Skeletal muscle tissue (tissue), 4 donors: ENCODE data around the gene TMEM40. TPM values are rescaled to one million over a fixed set of nuclear protein-coding genes. Genes with fewer than 3 reads are reported as not detected.
"Not testable (repeated sequence)": the region's sequence is repeated elsewhere in the genome, so short reads cannot be mapped to it uniquely, and the experiment has no call there.

ENCODE experiments used
- H3K27ac ChIP-seq: one replicate; pipeline ENCODE4 v1.7.0; 2013; ENCODE audit warnings: mild to moderate bottlenecking, low read depth, low read length, inconsistent platforms
- H3K27me3 ChIP-seq, 3 donors: one replicate each; pipeline ENCODE4 v1.7.0; 2013; ENCODE audit warnings: low read length in 3 of 3; ENCODE audit not compliant: control insufficient read depth in 3 of 3, insufficient read depth in 3 of 3
- H3K36me3 ChIP-seq, 3 donors: one replicate each; pipeline ENCODE4 v1.7.0; 2013; ENCODE audit warnings: low read length in 3 of 3; ENCODE audit not compliant: control insufficient read depth in 3 of 3, insufficient read depth in 3 of 3
- H3K4me1 ChIP-seq, 3 donors: one replicate each; pipeline ENCODE4 v1.7.0; 2013; ENCODE audit warnings: low read length in 3 of 3, mild to moderate bottlenecking in 3 of 3; ENCODE audit not compliant: control insufficient read depth in 3 of 3, insufficient read depth in 3 of 3
- H3K4me3 ChIP-seq, 3 donors: one replicate each; pipeline ENCODE4 v1.7.0; 2013; ENCODE audit warnings: low read length in 3 of 3
- H3K9ac ChIP-seq, 3 donors: one replicate each; pipeline ENCODE4 v1.7.0; 2013; ENCODE audit warnings: low read length in 3 of 3, mild to moderate bottlenecking in 3 of 3, moderate library complexity in 2 of 3, low read depth in 1 of 3
- H3K9me3 ChIP-seq, 3 donors: one replicate each; pipeline ENCODE4 v1.7.0; 2013; ENCODE audit warnings: low read length in 3 of 3; ENCODE audit not compliant: control insufficient read depth in 3 of 3
- total RNA-seq: library from RNA; depleted of rRNA; stranded (reverse); fragments of >200 nt; gene quantifications from one replicate; pipeline ENCODE4 v1.2.3, GENCODE V29; 2014
- donor health status: Osteomylitis.

Gene TMEM40
- total RNA-seq, 1 donor from 2014 or later: under 0.01 TPM

DNA sequence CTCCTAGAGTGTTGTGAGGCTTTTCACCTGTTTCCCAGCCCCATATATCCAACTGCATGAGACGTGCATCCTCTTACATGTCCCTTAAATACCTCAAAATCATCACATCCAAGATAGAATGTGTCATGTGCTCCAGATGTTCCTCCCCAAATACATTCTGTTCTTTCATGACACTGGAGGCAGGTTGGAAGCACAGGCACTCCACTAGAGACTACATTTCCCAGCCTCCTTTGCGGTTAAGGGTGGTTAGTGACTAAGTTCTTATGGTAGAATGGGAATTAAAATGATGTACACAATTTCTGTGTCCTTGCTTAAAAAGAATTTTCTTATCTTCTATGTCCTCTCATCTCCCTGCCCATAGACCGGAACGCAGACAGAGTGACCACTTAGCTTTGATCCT lies 34.3 kb downstream of the TMEM40 start:
- no peaks in the 10 kb centered on the region for H3K27me3 ChIP-seq
- peaks cover 10 to 21% (median 16%) of the 10 kb centered on the region in 3 donors for H3K4me1 ChIP-seq
- H3K36me3 ChIP-seq: no peaks in the 10 kb centered on the region
- H3K4me3 ChIP-seq: no peak overlapping the region
- no peaks in the 10 kb centered on the region for H3K9me3 ChIP-seq
- no peak overlapping the region for H3K9ac ChIP-seq
- H3K27ac ChIP-seq: no peak overlapping the region

DNA sequence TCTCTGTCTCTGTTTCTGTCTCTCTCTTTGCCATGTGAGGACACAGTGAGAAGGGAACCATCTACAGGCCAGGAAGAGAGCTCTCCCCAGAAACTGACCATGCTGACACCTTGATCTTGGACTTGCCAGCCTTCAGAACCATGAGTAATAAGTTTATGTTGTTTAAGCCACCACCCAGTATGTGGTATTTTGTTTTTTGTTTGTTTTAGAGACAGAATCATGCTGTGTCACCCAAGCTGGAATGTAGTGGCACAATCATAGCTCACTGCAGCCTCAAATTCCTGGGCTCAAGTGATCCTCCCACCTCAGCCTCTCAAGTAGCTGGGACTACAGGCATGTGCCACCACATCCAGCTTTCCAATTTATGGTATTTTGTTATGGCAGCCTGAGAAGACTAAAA lies 35.7 kb downstream of the TMEM40 start:
- not testable (repeated sequence) for H3K27ac ChIP-seq

GRCh38 chr3:12722226-12722625 lies 36.8 kb downstream of the TMEM40 start:
- Histone ChIP-seq H3K9me3 (no peaks in the 10 kb centered on the region), H3K27ac (no peak overlapping the region), H3K4me1 (peaks cover 4 to 8% (median 4%) of the 10 kb centered on the region in 3 donors), H3K36me3 (no peaks in the 10 kb centered on the region), H3K4me3 (no peak overlapping the region), H3K27me3 (no peaks in the 10 kb centered on the region), H3K9ac (no peak overlapping the region)

More for the DNA sequence above, 35.7 kb downstream of the TMEM40 start:
- H3K27me3 ChIP-seq, H3K36me3 ChIP-seq, H3K4me3 ChIP-seq, H3K9me3 ChIP-seq, H3K9ac ChIP-seq: not testable (repeated sequence)
- peaks cover 8 to 13% (median 12%) of the 10 kb centered on the region in 3 donors for H3K4me1 ChIP-seq

- H3K27ac ChIP-seq: peak overlapping the region; percentile 38
- peak overlapping the region; percentile 58 to 69 (median 62) for H3K4me3 ChIP-seq
- H3K9me3 ChIP-seq: no peaks in the 10 kb centered on the region
- peak overlapping the region; percentile 4 to 40 (median 24) for H3K9ac ChIP-seq
- H3K36me3 ChIP-seq: no peaks in the 10 kb centered on the region
- H3K4me1 ChIP-seq: peaks cover 4 to 8% (median 4%) of the 10 kb centered on the region in 3 donors
- no peaks in the 10 kb centered on the region for H3K27me3 ChIP-seq
These were observed 38.8 kb downstream of the TMEM40 start for GRCh38 chr3:12719984-12720898.

DNA sequence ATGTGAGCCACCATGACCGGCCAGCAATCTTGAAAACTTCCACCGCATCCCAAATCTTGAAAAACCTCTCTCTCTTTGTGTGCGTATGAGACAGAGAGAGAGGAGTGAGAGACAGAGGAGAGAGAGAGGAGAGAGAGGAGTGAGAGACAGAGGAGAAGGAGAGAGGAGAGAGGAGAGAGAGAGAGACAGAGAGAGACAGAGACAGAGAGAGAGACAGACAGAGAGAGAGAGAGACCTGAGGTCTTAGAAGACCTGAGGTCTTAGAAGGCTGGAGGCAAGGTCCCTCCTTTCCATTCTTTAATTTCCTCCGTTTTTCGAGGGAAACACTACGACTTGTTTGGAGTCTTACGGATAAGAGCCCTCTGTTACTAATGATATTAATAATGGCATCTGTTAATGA lies 39.5 kb downstream of the TMEM40 start:
- Histone ChIP-seq H3K9ac (peak overlapping the region; percentile 4 to 40 (median 24)), H3K4me1 (peaks cover 4 to 8% (median 4%) of the 10 kb centered on the region in 3 donors), H3K36me3 (no peaks in the 10 kb centered on the region), H3K9me3 (no peaks in the 10 kb centered on the region), H3K27ac (no peak overlapping the region), H3K4me3 (peak overlapping the region; percentile 58 to 69 (median 62)), H3K27me3 (no peaks in the 10 kb centered on the region)

GRCh38 chr3:12716605-12717151 lies 42.4 kb downstream of the TMEM40 start:
- no peaks in the 10 kb centered on the region for H3K36me3 ChIP-seq
- H3K27me3 ChIP-seq: no peaks in the 10 kb centered on the region
- peaks cover 4 to 8% (median 4%) of the 10 kb centered on the region in 3 donors for H3K4me1 ChIP-seq
- no peaks in the 10 kb centered on the region for H3K9me3 ChIP-seq
- no peak overlapping the region for H3K9ac ChIP-seq
- H3K27ac ChIP-seq: no peak overlapping the region
- no peak overlapping the region for H3K4me3 ChIP-seq

DNA sequence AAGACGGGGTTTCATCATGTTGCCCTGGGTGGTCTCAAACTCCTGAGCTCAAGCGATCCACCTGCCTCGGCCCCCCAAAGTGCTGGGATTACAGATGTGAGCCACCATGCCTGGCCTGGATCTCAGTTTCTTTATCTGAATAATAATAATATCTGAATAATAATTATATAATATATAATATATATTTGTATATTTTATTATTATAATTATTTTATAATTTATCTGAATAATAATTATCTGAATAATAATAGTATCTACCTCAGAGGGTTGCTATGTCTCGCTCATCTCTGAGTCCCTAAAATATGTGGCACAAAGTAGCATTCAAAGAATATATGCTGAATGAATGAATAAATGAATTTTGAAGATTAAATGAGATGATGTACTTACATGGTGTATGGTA lies 44.8 kb downstream of the TMEM40 start:
- H3K4me3 ChIP-seq: no peak overlapping the region
- H3K4me1 ChIP-seq: peaks cover 0 to 1% (median 0%) of the 10 kb centered on the region in 3 donors
- H3K9me3 ChIP-seq: no peaks in the 10 kb centered on the region

GRCh38 chr3:12710062-12710461 lies 49.0 kb downstream of the TMEM40 start:
- Histone ChIP-seq H3K27me3 (no peaks in the 10 kb centered on the region), H3K27ac (no peak overlapping the region), H3K4me3 (no peak overlapping the region), H3K9ac (no peak overlapping the region), H3K36me3 (no peaks in the 10 kb centered on the region), H3K9me3 (no peaks in the 10 kb centered on the region), H3K4me1 (peaks cover 10 to 20% (median 13%) of the 10 kb centered on the region in 3 donors)

More for the DNA sequence above, 44.8 kb downstream of the TMEM40 start:
- no peak overlapping the region for H3K9ac ChIP-seq
- no peak overlapping the region for H3K27ac ChIP-seq
- H3K36me3 ChIP-seq: no peaks in the 10 kb centered on the region
- H3K27me3 ChIP-seq: no peaks in the 10 kb centered on the region

DNA sequence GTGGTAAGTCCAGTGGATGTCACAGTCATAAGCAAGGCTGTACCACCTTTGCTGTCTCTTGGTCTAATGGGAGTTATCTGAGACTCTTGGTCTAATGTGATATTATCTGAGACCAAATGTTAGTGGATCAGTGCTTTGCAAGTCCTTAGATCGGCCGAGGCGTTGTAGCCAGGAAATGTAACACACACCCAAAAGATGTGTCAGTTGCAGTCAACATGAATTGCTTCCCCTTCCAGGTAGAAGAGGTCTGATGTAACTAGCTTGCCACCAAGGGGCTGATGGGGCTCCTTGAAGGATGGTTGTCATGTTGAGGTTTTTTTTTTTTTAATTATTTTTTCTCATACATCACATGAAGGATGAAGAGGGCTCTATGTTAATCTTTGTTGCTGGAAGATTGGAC lies 49.7 kb downstream of the TMEM40 start:
- Histone ChIP-seq H3K4me1 (peaks cover 11 to 21% (median 13%) of the 10 kb centered on the region in 3 donors), H3K4me3 (no peak overlapping the region), H3K9me3 (no peaks in the 10 kb centered on the region), H3K36me3 (no peaks in the 10 kb centered on the region), H3K27ac (no peak overlapping the region), H3K9ac (no peak overlapping the region), H3K27me3 (no peaks in the 10 kb centered on the region)

GRCh38 chr3:12708584-12709192 lies 50.4 kb downstream of the TMEM40 start:
- Histone ChIP-seq H3K27me3 (no peaks in the 10 kb centered on the region), H3K27ac (no peak overlapping the region), H3K4me3 (no peak overlapping the region), H3K9ac (no peak overlapping the region), H3K4me1 (peaks cover 13 to 27% (median 17%) of the 10 kb centered on the region in 3 donors), H3K9me3 (no peaks in the 10 kb centered on the region), H3K36me3 (no peaks in the 10 kb centered on the region)
